GM18508 (cell line): ENCODE measurements around the gene NUP210.
"Not testable (repeated sequence)": the region's sequence is repeated elsewhere in the genome, so short reads cannot be mapped to it uniquely, and the experiment has no call there.

ENCODE experiments used
- ATAC-seq: cut with Tn5 transposase; IDR thresholded peaks from one replicate; pipeline ENCODE4 v1.9.1; 2021; ENCODE audit warnings: moderate number of reproducible peaks; ENCODE audit not compliant: insufficient read depth, unreplicated experiment

The NUP210 gene

GRCh38 chr3:13430411-13430875 lies 10.3 kb upstream of the NUP210 start:
- not testable (repeated sequence) for ATAC-seq

GRCh38 chr3:13429631-13430291 lies 9.6 kb upstream of the NUP210 start:
- no peak for ATAC-seq

DNA sequence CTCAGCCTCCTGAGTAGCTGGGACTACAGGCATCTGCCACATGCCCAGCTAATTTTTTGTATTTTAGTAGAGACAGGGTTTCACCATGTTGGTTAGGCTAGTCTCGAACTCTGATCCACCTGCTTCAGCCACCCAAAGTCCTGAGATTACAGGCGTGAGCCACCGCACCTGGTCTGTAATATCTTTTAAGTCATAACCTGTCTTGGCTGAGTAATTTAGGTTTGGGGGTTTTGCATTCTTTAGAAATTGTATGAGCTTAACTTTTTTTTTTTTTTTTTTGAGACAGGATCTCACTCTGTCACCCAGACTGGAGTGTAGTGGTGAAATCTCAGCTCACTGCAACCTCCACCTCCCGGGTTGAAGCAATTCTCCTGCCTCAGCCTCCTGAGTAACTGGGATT lies 8.6 kb upstream of the NUP210 start:
- not testable (repeated sequence) for ATAC-seq

DNA sequence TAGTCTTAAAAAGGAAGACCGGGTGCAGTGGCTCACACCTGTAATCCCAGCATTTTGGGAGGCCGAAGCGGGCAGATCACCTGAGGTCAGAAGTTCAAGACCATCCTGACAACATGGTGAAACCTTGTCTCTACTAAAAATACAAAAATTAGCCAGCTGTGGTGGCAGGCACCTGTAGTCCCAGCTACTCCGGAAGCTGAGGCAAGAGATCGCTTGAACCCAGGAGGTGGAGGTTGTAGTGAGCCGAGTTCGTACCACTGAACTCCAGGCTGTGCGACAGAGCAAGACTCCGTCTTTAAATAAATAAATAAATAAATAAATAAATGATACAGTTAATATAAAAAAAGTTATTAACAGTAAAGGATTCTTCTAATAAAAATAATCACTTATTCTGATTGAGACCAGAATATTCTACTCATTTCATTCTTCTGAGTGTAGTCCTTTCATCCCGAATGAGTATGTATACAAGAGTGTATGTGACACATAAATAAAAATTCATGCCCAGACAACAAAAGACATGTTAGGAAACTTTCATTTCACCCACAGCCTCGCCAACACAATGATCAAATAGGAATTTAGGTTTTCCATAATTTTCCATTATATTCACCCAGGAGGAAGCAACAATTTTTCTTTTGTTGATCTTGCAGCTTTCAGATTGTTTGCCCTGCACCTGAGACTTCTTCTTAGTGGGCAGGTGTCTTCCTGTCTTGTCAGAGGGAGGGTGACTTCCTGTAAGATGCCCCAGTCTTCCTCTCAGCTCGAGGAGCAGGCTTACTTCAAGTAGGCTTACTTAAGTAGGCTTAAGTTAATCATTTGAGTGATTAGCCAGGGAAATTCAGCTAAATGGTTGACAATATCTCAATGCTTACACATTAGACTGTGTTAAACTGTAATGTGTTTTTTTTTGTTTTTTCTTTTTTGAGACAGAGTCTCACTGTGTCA lies 7.8 kb upstream of the NUP210 start:
- ATAC-seq, result no peak

DNA sequence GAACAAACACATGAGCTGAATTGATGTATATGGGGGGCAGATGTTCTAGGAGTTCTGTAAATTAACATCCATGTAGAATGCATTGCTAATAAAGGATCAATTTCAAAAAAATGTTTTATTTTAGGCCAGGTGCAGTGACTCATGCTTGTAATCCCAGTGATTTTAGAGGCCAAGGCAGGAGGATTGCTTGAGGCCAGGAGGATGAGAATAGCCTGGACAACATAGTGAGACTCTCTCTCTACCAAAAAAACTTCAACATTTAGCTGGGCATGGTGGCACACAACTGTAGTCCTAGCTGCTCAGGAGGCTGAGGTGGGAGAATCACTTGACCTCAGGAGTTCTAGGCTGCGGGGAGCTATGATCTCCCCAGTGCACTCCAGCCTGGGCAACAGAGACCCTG lies 6.5 kb upstream of the NUP210 start:
- no peak for ATAC-seq

DNA sequence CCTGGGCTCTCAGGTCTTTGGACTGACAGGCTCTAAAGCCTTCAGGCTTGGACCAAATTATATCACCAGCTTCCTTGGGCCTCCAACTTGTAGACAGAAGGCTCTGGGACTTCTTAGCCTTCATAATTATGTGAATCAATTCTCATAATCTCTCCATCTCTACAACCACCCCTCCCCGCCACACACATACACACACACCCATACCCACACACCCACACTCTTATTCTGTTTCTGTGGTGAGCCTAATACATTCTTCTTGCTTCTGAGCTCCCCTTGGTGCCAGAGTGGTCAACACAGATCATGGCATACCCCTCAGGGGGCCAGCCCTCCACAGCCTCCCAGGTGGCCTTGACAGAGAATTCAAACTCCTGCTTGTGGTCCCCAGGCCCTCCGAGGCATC lies 5.6 kb upstream of the NUP210 start:
- no peak for ATAC-seq

- no peak for ATAC-seq
These were observed 4.9 kb upstream of the NUP210 start for GRCh38 chr3:13424865-13425617.

- no peak for ATAC-seq
These were observed 4.2 kb upstream of the NUP210 start for GRCh38 chr3:13424141-13424844.

GRCh38 chr3:13420831-13421765 lies 976 bp upstream of the NUP210 start:
- ATAC-seq, result peak; percentile 29

DNA sequence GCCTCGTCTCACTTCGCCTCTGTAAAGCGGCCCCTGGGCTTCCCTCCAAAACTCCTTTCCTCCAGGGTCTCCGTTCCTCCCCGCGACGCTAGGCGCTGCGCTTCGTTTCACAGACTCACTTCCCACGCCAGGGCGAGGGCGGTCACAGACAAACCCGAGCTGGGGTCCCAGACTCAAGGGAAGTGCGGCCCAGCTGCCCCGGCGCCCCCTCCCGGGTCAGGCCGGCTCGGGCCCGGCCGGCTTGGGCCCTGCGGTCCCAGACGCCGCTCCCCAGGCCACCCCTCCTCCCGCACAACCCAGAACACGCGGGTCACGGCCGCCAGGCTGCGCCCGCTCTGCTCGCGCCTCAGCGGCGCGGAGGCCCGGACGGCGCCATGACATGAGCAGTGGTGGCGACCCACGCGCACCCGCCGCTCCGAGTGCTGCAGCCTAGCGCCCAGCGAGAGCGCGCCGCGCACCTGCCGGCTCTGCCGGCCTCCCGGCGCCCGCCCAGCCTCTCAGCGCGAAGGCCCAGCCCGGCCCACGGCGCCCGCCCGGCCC lies 547 bp downstream of the NUP210 start:
- ATAC-seq, result no peak

DNA sequence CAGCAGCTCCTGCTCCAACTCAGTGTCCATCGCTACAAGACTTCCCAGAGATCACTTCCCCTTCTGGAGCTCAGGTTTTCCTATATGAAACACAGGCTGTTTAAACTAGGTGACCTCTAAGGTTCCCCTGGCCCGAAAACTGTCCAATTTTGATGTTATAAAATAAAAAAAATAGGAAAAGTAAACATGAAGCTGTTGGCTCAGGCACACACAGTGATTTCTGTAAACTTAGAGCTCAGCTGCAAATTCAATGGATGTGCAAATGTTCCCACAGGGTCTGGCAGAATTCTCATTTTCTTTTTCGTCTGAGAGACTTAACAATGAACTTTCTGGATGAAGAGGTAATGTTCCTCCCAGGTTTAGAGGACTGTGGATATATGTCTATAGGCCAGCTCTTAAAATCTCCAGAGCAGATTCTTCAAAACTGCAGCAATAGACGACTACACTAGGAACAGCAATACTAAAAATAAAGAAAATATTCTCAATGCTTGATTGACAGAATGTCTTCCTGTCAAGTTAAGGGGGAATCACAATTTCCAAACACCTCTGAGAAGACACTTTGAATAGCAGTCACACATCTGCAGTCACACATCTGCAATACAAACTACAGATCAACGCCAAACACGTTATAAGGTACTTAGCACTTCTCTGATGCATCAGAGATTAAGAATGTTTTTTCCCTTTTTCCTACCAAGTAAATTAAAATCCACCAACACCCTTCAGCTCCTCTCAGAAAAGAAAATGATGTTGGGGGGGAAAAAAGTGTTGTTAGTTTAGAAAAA lies 2.8 kb downstream of the NUP210 start:
- no peak for ATAC-seq

GRCh38 chr3:13415997-13416793 lies 3.9 kb downstream of the NUP210 start:
- ATAC-seq, result no peak

- ATAC-seq, result no peak
These were observed 4.7 kb downstream of the NUP210 start for GRCh38 chr3:13415236-13415986.

DNA sequence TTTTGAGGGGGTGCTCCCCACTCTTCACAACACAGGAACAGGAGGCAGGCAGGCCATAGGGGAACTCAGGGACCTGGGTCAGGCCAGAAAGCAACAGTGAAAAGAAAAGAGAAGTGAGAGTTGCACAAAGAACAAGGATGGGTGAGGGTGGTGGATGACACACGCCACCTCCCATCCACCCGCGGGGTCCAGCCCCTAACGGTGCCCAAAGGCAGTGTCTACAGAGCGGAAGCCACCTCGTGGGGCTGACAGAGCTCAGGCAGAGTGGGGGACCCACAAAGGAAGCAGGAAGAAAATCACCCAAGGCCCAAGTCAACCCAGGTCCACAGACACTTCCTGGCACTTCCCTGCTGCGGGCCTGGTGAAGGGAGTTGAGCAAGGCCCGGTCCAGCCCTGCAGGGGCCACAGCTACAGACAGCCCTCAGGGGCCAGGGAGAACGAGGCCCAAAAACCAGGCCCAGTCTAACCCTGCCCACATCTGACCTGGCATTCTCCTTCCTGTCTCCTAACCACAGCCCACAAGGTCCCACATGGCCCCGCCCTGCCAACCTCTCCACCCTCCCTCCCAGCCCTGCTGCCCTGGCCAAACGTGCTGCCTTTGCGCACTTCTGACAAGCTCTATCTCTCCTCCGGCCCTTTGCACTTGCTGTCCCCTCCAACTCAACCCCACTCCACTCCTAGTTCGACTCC lies 5.9 kb downstream of the NUP210 start:
- ATAC-seq, result peak; percentile 89

GRCh38 chr3:13411186-13411860 lies 8.8 kb downstream of the NUP210 start:
- no peak for ATAC-seq
